Liver (tissue), 9 donors: ENCODE results near the gene DAPP1. TPM values are rescaled to one million over a fixed set of nuclear protein-coding genes. Genes with fewer than 3 reads are reported as not detected.

Source experiments
- DNase-seq: peaks from one replicate; pipeline ENCODE4 v3.0.0-alpha.2; 2017; ENCODE audit warnings: low spot score
- H3K27ac ChIP-seq, 2 donors: one replicate each; pipeline ENCODE4 v1.7.0; 2013; ENCODE audit warnings: inconsistent platforms in 2 of 2, low read length in 2 of 2, control low read depth in 1 of 2, low read depth in 1 of 2, mild to moderate bottlenecking in 1 of 2
- H3K27me3 ChIP-seq, 4 donors: one replicate each; pipeline versions ENCODE4 v1.6.1 to v1.7.0; 2013; ENCODE audit warnings: low read length in 3 of 4, inconsistent platforms in 1 of 4, mild to moderate bottlenecking in 1 of 4, moderate library complexity in 1 of 4; ENCODE audit not compliant: control insufficient read depth in 4 of 4, insufficient read depth in 4 of 4
- H3K36me3 ChIP-seq, 4 donors: one replicate each; pipeline versions ENCODE4 v1.6.1 to v1.7.0; 2013; ENCODE audit warnings: low read length in 3 of 4, mild to moderate bottlenecking in 3 of 4, low read depth in 1 of 4, moderate library complexity in 1 of 4; ENCODE audit not compliant: control insufficient read depth in 4 of 4, insufficient read depth in 3 of 4
- H3K4me1 ChIP-seq, 4 donors: one replicate each; pipeline versions ENCODE4 v1.6.1 to v1.7.0; 2013; ENCODE audit warnings: low read length in 3 of 4, mild to moderate bottlenecking in 3 of 4, moderate library complexity in 1 of 4; ENCODE audit not compliant: control insufficient read depth in 4 of 4, insufficient read depth in 4 of 4
- H3K4me3 ChIP-seq, 3 donors: one replicate each; pipeline versions ENCODE4 v1.6.1 to v1.7.0; 2013; ENCODE audit warnings: low read length in 3 of 3, control low read depth in 1 of 3, low read depth in 1 of 3, mild to moderate bottlenecking in 1 of 3
- H3K9ac ChIP-seq, 2 donors: one replicate each; pipeline ENCODE4 v1.7.0; 2013; ENCODE audit warnings: low read length in 2 of 2, mild to moderate bottlenecking in 2 of 2, moderate library complexity in 2 of 2, control low read depth in 1 of 2, low read depth in 1 of 2
- H3K9me3 ChIP-seq, 4 donors: one replicate each; pipeline versions ENCODE4 v1.6.1 to v1.7.0; 2013; ENCODE audit warnings: low read length in 3 of 4; ENCODE audit not compliant: control insufficient read depth in 4 of 4
- FOXA2 ChIP-seq: IDR thresholded peaks from 2 replicates; pipeline ENCODE4 v1.6.1; 2016; ENCODE audit warnings: antibody characterized with exemption
- JUND ChIP-seq, 2 donors: IDR thresholded peaks; 2 replicates each; pipeline ENCODE4 v1.6.1; 2016; ENCODE audit warnings: antibody characterized with exemption in 2 of 2
- MAX ChIP-seq: IDR thresholded peaks from 2 replicates; pipeline ENCODE4 v1.6.1; 2016; ENCODE audit warnings: antibody characterized with exemption
- NR2F2 ChIP-seq: IDR thresholded peaks from 2 replicates; pipeline ENCODE4 v1.6.1; 2016; ENCODE audit warnings: antibody characterized with exemption
- YY1 ChIP-seq: IDR thresholded peaks from 2 replicates; pipeline ENCODE4 v1.6.1; 2016; ENCODE audit warnings: antibody characterized with exemption, mild to moderate bottlenecking
- WGBS: extraction: QIAGEN DNeasy Blood & Tissue Kit; methylation state at CpG from one replicate; pipeline ENCODE4 v1.1.7; 2013; 5-methylcytosine and 5-hydroxymethylcytosine counted together
- polyA plus RNA-seq, 2 donors: library from polyadenylated mRNA; stranded (reverse) in 1 of 2; unstranded in 1 of 2; fragments of 200-250 nt in 1 of 2; fragments of >200 nt in 1 of 2; fragmentation: Nextera tagmentation in 1 of 2; extraction: Ambion mirVana in 1 of 2; gene quantifications; one replicate each; pipeline versions ENCODE4 v1.2.1 to v1.2.3, GENCODE V29; 2013 to 2015
- total RNA-seq, 2 donors: library from RNA; depleted of rRNA; stranded (reverse); fragments of >200 nt; gene quantifications; one replicate each; pipeline ENCODE4 v1.2.3, GENCODE V29; 2014
- donor health status: healthy.
- donor health status: healthy.
- donor health status: healthy.
- donor health status: healthy.
- donor health status: healthy.

The DAPP1 gene
- total and polyA plus RNA-seq, 4 donors, result 0.53 to 4.8 (median 0.91) TPM

- Histone ChIP-seq H3K9me3 (peaks cover 0 to 2% (median 0%) of the 10 kb centered on the region in 4 donors), H3K9ac (no peak overlapping the region), H3K36me3 (peaks cover under 1 to 5% (median 4%) of the 10 kb centered on the region in 4 donors), H3K4me3 (no peak overlapping the region), H3K4me1 (no peaks in the 10 kb centered on the region), H3K27ac (no peak overlapping the region), H3K27me3 (no peaks in the 10 kb centered on the region)
- 97% methylated on average over 3 of the region's 3 CpGs for WGBS
- no peak for TF ChIP-seq YY1
- TF ChIP-seq JUND (IDR thresholded peaks at IDR 0.05), result no peak
- DNase-seq, result no peak
Observed at GRCh38 chr4:99917575-99917974, 100.9 kb downstream of the DAPP1 start.

- Histone ChIP-seq H3K9me3 (peaks cover 0 to 2% (median 0%) of the 10 kb centered on the region in 4 donors), H3K4me1 (no peaks in the 10 kb centered on the region), H3K27me3 (no peaks in the 10 kb centered on the region), H3K4me3 (no peak overlapping the region), H3K9ac (no peak overlapping the region), H3K27ac (no peak overlapping the region), H3K36me3 (peaks cover 3 to 5% (median 4%) of the 10 kb centered on the region in 4 donors)
- 93% methylated on average over 2 of the region's 2 CpGs for WGBS
- TF ChIP-seq NR2F2 (no peak), MAX (no peak), JUND (IDR thresholded peaks at IDR 0.05) (no peak), FOXA2 (no peak)
- DNase-seq, result no peak
Observed at GRCh38 chr4:99918656-99919055, 102.0 kb downstream of the DAPP1 start.

Other genes starting within 250 kb of the DAPP1 start
- gene MTTP, start 242.0 kb upstream of the DAPP1 start, total RNA-seq, result 100 to 1,000 TPM in 1 of 2 donors, 10 to 100 TPM in 1; 96.7 to 193 TPM
- gene MTTP, start 242.0 kb upstream of the DAPP1 start, polyA plus RNA-seq, result 10 to 100 TPM; 58.4 to 71.0 TPM
- gene C4orf54, start 159.0 kb upstream of the DAPP1 start, total RNA-seq, result under 1 TPM in 1 of 2 donors, not detected in 1; under 0.01 TPM
- not detected for gene C4orf54, start 159.0 kb upstream of the DAPP1 start, polyA plus RNA-seq
- gene LAMTOR3, start 77.6 kb downstream of the DAPP1 start, total RNA-seq, result 10 to 100 TPM; 16.1 to 23.5 TPM
- gene LAMTOR3, start 77.6 kb downstream of the DAPP1 start, polyA plus RNA-seq, result 10 to 100 TPM; 13.5 to 26.3 TPM
- 10 to 100 TPM in 1 of 2 donors, 1 to 10 TPM in 1; 9.5 to 15.1 TPM for gene DNAJB14, start 129.8 kb downstream of the DAPP1 start, total RNA-seq
- 1 to 10 TPM; 8.1 to 8.3 TPM for gene DNAJB14, start 129.8 kb downstream of the DAPP1 start, polyA plus RNA-seq
- gene H2AZ1, start 133.4 kb downstream of the DAPP1 start, total RNA-seq, result 100 to 1,000 TPM in 1 of 2 donors, 10 to 100 TPM in 1; 28.5 to 139 TPM
- 100 to 1,000 TPM in 1 of 2 donors, 10 to 100 TPM in 1; 96.6 to 110 TPM for gene H2AZ1, start 133.4 kb downstream of the DAPP1 start, polyA plus RNA-seq